GM23338 (cell line): ENCODE measurements around the gene ZSCAN1.

Experiments
- CREB1 ChIP-seq: fragments of 250-450 bp; sonication (Bioruptor Pico); IDR thresholded peaks from 2 replicates; pipeline ENCODE4 v1.5.0; 2020; ENCODE audit warnings: low read depth, mild to moderate bottlenecking, moderate library complexity
- EZH2 ChIP-seq: fragments of 200-600 bp; sonication (generic); IDR thresholded peaks from one replicate; pipeline ENCODE4 v1.8.0; 2017; ENCODE audit warnings: antibody characterized with exemption, mild to moderate bottlenecking, low read depth; ENCODE audit not compliant: unreplicated experiment
- POLR2AphosphoS5 ChIP-seq: IDR thresholded peaks from 2 replicates; pipeline ENCODE4 v1.6.1; 2016; ENCODE audit warnings: antibody characterized with exemption, low read depth
- STAT1 ChIP-seq: IDR thresholded peaks from one replicate; pipeline ENCODE4 v1.6.1; 2016; ENCODE audit warnings: antibody characterized with exemption; ENCODE audit not compliant: unreplicated experiment
- TF ChIP-seq, protein P1 (sequence below), 2 experiments: fragments of 200-600 bp in 1 of 2; sonication (generic) in 1 of 2; conservative IDR thresholded peaks; 2 replicates each; pipeline versions ENCODE4 v1.5.1 to v1.6.1; 2016 to 2017; ENCODE audit warnings: antibody characterized with exemption in 2 of 2, low read depth in 2 of 2, mild to moderate bottlenecking in 2 of 2, moderate library complexity in 1 of 2
- TF ChIP-seq, protein P2 (sequence below): IDR thresholded peaks from one replicate; pipeline ENCODE4 v1.6.1; 2018; ENCODE audit warnings: antibody characterized with exemption; ENCODE audit not compliant: unreplicated experiment
- TF ChIP-seq, protein P3 (sequence below): IDR thresholded peaks from 2 replicates; pipeline ENCODE4 v1.6.1; 2016; ENCODE audit warnings: antibody characterized with exemption

DNA sequence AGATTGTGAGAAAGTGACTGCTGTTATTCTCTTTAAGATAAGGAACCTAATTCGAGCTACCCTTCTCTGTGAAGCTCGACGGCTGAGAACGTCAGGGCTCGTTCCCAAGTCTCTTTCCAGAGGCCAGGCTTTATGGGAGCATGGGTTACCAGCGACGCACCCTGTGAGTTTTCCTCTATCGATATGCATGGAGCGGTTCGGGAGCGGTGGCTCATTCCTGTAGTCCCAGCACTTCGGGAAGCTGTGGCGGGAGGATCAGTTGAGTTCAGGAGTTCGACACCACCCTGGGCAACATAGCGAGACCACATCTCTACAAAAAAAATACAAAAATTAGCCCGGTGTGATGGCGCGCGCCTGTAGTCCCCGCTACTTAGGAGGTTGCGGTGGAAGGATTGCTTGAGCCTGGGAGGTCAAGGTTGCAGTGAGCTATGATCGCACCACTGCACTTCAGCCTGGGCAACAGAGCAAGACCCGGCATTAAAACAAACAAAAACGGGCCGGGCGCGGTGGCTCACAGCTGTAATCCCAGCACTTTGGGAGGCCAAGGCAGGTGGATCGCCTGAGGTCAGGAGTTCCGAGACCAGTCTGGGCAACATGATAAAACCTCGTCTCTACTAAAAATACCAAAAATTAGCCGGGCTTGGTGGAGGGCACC lies 30.5 kb upstream of the ZSCAN1 start:
- TF ChIP-seq, protein P1, sequence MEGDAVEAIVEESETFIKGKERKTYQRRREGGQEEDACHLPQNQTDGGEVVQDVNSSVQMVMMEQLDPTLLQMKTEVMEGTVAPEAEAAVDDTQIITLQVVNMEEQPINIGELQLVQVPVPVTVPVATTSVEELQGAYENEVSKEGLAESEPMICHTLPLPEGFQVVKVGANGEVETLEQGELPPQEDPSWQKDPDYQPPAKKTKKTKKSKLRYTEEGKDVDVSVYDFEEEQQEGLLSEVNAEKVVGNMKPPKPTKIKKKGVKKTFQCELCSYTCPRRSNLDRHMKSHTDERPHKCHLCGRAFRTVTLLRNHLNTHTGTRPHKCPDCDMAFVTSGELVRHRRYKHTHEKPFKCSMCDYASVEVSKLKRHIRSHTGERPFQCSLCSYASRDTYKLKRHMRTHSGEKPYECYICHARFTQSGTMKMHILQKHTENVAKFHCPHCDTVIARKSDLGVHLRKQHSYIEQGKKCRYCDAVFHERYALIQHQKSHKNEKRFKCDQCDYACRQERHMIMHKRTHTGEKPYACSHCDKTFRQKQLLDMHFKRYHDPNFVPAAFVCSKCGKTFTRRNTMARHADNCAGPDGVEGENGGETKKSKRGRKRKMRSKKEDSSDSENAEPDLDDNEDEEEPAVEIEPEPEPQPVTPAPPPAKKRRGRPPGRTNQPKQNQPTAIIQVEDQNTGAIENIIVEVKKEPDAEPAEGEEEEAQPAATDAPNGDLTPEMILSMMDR (conservative IDR thresholded peaks at IDR 0.05; ENCODE audit: low read depth in 2 of 2), result no peak
- TF ChIP-seq POLR2AphosphoS5, result no peak
- TF ChIP-seq STAT1, result no peak
- no peak for TF ChIP-seq CREB1 (CRISPR knock-in tag)
- TF ChIP-seq, protein P2, sequence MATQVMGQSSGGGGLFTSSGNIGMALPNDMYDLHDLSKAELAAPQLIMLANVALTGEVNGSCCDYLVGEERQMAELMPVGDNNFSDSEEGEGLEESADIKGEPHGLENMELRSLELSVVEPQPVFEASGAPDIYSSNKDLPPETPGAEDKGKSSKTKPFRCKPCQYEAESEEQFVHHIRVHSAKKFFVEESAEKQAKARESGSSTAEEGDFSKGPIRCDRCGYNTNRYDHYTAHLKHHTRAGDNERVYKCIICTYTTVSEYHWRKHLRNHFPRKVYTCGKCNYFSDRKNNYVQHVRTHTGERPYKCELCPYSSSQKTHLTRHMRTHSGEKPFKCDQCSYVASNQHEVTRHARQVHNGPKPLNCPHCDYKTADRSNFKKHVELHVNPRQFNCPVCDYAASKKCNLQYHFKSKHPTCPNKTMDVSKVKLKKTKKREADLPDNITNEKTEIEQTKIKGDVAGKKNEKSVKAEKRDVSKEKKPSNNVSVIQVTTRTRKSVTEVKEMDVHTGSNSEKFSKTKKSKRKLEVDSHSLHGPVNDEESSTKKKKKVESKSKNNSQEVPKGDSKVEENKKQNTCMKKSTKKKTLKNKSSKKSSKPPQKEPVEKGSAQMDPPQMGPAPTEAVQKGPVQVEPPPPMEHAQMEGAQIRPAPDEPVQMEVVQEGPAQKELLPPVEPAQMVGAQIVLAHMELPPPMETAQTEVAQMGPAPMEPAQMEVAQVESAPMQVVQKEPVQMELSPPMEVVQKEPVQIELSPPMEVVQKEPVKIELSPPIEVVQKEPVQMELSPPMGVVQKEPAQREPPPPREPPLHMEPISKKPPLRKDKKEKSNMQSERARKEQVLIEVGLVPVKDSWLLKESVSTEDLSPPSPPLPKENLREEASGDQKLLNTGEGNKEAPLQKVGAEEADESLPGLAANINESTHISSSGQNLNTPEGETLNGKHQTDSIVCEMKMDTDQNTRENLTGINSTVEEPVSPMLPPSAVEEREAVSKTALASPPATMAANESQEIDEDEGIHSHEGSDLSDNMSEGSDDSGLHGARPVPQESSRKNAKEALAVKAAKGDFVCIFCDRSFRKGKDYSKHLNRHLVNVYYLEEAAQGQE, result no peak
- TF ChIP-seq EZH2, result no peak
- TF ChIP-seq, protein P3, sequence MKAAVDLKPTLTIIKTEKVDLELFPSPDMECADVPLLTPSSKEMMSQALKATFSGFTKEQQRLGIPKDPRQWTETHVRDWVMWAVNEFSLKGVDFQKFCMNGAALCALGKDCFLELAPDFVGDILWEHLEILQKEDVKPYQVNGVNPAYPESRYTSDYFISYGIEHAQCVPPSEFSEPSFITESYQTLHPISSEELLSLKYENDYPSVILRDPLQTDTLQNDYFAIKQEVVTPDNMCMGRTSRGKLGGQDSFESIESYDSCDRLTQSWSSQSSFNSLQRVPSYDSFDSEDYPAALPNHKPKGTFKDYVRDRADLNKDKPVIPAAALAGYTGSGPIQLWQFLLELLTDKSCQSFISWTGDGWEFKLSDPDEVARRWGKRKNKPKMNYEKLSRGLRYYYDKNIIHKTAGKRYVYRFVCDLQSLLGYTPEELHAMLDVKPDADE, result no peak
